Osteoblast (primary cell): ENCODE measurements around the gene D2HGDH. TPM values are rescaled to one million over a fixed set of nuclear protein-coding genes. Genes with fewer than 3 reads are reported as not detected.
A peak's percentile ranks its signal among the peaks of the same experiment; 100 is the strongest.

Experiments used
- DNase-seq: peaks from one replicate; pipeline ENCODE4 v3.0.0; 2011; ENCODE audit warnings: low spot score, mixed read lengths; ENCODE audit not compliant: insufficient read length; ENCODE audit errors: missing footprints
- H2AFZ ChIP-seq: 2 replicates; pipeline ENCODE4 v1.6.0; 2011; ENCODE audit warnings: mild to moderate bottlenecking, low read length
- H3K27ac ChIP-seq: 2 replicates; pipeline ENCODE4 v1.5.1; 2011; ENCODE audit warnings: mild to moderate bottlenecking, low read depth, low read length, moderate library complexity
- H3K27me3 ChIP-seq: 2 replicates; pipeline ENCODE4 v1.6.0; 2012; ENCODE audit warnings: mild to moderate bottlenecking, control low read depth, inconsistent platforms, low read length, moderate library complexity; ENCODE audit not compliant: insufficient read depth
- H3K36me3 ChIP-seq: 2 replicates; pipeline ENCODE4 v1.5.1; 2011; ENCODE audit warnings: mild to moderate bottlenecking, low read length, control low read depth, moderate library complexity; ENCODE audit not compliant: insufficient read depth
- H3K4me1 ChIP-seq: 2 replicates; pipeline ENCODE4 v1.5.1; 2011; ENCODE audit warnings: mild to moderate bottlenecking, low read length, control low read depth, moderate library complexity; ENCODE audit not compliant: insufficient read depth
- H3K4me2 ChIP-seq: 2 replicates; pipeline ENCODE4 v1.6.0; 2011; ENCODE audit warnings: mild to moderate bottlenecking, low read length; ENCODE audit not compliant: insufficient read depth
- H3K4me3 ChIP-seq: fragments of 200-600 bp; sonication (generic); 3 replicates; pipeline ENCODE4 v1.5.1; 2012; ENCODE audit warnings: mild to moderate bottlenecking, low read length, inconsistent platforms; ENCODE audit not compliant: insufficient read depth
- H3K79me2 ChIP-seq: 2 replicates; pipeline ENCODE4 v1.6.0; 2012; ENCODE audit warnings: mild to moderate bottlenecking, low read length, control low read depth, inconsistent platforms; ENCODE audit not compliant: insufficient read depth
- H3K9me3 ChIP-seq: 2 replicates; pipeline ENCODE4 v1.5.1; 2011; ENCODE audit warnings: low read depth, low read length, control low read depth
- H4K20me1 ChIP-seq: 2 replicates; pipeline ENCODE4 v1.6.0; 2012; ENCODE audit warnings: mild to moderate bottlenecking, low read length, control low read depth; ENCODE audit not compliant: insufficient read depth
- CTCF ChIP-seq: IDR thresholded peaks from 2 replicates; pipeline ENCODE4 v1.5.1; 2011; ENCODE audit warnings: mild to moderate bottlenecking, low read depth, low read length, moderate library complexity; ENCODE audit errors: extremely low read depth
- total RNA-seq: library from RNA; depleted of rRNA; stranded (reverse); fragments of >200 nt; gene quantifications from 2 replicates; pipeline ENCODE4 v1.2.3, GENCODE V29; 2012

Gene D2HGDH
- total RNA-seq, 1 donor = 15.6 TPM

GRCh38 chr2:241771286-241772062, 37.0 kb downstream of the D2HGDH start:
- no peak overlapping the region for H3K4me2 ChIP-seq
- no peak overlapping the region for H3K27ac ChIP-seq
- no peaks in the 10 kb centered on the region for H4K20me1 ChIP-seq
- no peaks in the 10 kb centered on the region for H3K79me2 ChIP-seq
- H3K36me3 ChIP-seq = no peaks in the 10 kb centered on the region
- no peak for TF ChIP-seq CTCF
- H2AFZ ChIP-seq = no peak overlapping the region
- no peaks in the 10 kb centered on the region for H3K9me3 ChIP-seq
- peaks cover 8% of the 10 kb centered on the region for H3K27me3 ChIP-seq
- DNase-seq = peak; percentile 92
- no peak overlapping the region for H3K4me3 ChIP-seq
- peaks cover 13% of the 10 kb centered on the region for H3K4me1 ChIP-seq

DNA sequence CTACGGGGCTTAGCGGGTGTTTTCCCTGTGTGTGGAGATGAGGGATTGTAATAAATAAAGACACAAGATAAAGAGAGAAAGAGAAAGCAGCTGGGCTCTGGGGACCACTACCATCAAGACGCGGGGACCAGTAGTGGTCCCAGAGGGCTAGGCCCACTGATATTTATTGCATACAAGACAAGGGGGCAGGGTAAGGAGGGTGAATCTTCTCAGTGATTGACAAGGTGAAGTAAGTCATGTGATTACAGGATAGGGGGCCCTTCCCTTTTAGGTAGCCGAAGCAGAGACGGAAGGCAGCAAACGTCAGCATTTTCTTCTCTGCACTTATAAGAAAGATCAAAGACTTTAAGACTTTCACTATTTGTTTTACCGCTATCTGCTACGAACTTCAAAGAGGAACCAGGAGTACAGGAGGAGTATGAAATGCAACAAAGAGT, 37.7 kb downstream of the D2HGDH start:
- no peak for DNase-seq
- no peak overlapping the region for H3K27ac ChIP-seq
- H2AFZ ChIP-seq = no peak overlapping the region
- no peak for TF ChIP-seq CTCF
- H3K4me2 ChIP-seq = no peak overlapping the region
- H4K20me1 ChIP-seq = no peaks in the 10 kb centered on the region
- H3K79me2 ChIP-seq = no peaks in the 10 kb centered on the region
- no peaks in the 10 kb centered on the region for H3K9me3 ChIP-seq
- peaks cover 13% of the 10 kb centered on the region for H3K4me1 ChIP-seq
- peaks cover 8% of the 10 kb centered on the region for H3K27me3 ChIP-seq
- H3K36me3 ChIP-seq = no peaks in the 10 kb centered on the region
- no peak overlapping the region for H3K4me3 ChIP-seq

DNA sequence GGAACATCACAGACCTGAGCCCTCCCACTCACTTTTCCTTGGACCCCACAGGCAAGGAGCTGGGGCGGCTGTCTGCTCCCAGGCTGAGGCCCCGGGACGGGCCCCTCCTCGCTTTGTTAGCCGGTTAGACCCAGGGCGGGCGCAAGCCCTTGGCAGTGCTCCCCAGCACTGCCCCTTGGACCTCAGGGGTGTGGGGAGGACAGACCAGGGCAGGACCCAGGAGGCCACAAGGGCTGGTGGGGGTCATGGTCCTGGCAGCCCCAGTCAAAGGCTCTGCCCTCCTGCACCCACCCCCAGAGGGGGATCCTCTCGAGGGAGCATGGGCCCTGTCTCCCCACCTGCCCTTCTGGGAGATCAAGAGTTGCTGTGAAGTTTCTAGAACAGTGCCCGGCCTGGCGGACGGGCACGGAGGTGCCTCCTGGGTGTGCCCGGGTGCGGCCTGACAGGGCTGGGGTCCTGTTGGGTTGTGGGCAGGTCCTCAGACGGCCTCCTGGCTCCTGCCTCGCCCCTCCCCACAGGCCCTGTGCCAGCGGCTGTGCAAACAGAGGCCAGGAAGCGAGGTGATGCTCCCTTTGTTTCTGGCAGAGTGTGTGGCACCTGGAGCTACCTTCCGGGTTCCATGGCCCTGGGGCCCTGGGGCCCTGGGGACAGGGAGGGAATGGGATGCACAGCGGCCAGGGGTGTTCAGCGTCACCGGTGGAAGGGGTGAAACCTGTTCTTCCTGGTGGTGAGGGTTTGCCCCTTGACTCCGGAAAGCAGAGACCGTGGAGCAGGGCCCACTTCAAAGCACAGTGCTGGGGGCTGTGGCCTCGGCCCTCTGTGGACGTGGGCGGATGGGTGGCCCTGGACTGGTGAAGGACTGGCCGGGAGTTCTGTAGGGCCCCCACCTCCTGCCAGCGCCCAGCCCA, 39.3 kb downstream of the D2HGDH start:
- no peak overlapping the region for H2AFZ ChIP-seq
- H3K36me3 ChIP-seq = no peaks in the 10 kb centered on the region
- H3K27me3 ChIP-seq = peaks cover 8% of the 10 kb centered on the region
- no peak overlapping the region for H3K27ac ChIP-seq
- H4K20me1 ChIP-seq = no peaks in the 10 kb centered on the region
- DNase-seq = peak; percentile 79
- H3K4me2 ChIP-seq = no peak overlapping the region
- H3K9me3 ChIP-seq = no peaks in the 10 kb centered on the region
- peaks cover 13% of the 10 kb centered on the region for H3K4me1 ChIP-seq
- no peak overlapping the region for H3K4me3 ChIP-seq
- TF ChIP-seq CTCF = no peak
- no peaks in the 10 kb centered on the region for H3K79me2 ChIP-seq
